Pancreas (tissue), 10 donors: ENCODE results near the gene HS3ST4. TPM values are rescaled to one million over a fixed set of nuclear protein-coding genes. Genes with fewer than 3 reads are reported as not detected.
"Not testable (repeated sequence)": the region's sequence is repeated elsewhere in the genome, so short reads cannot be mapped to it uniquely, and the experiment has no call there.

ENCODE experiments used
- ATAC-seq, 4 donors: fragments of 200-7000 bp; cut with Tn5 transposase; one replicate each; pipeline versions ENCODE4 v1.8.0 to v1.9.1; 2020; ENCODE audit warnings: mild to moderate bottlenecking in 4 of 4, moderate library complexity in 4 of 4
- DNase-seq, 6 donors: peaks; one replicate each; pipeline ENCODE4 v3.0.0-alpha.2; 2020
- FAIRE-seq: peaks from 2 replicates; lab custom pipeline; 2012; peaks lifted over from hg19 to GRCh38; lab: Jason Lieb, UNC
- H3K27ac ChIP-seq, 4 donors: fragments of 200-600 bp; sonication (generic); 1 replicate in 3 of 4; 2 replicates in 1 of 4; pipeline versions ENCODE4 v1.5.0 to v1.8.0; 2020
- H3K27me3 ChIP-seq, 4 donors: fragments of 200-600 bp; one replicate each; pipeline ENCODE4 v1.8.0; 2021
- H3K36me3 ChIP-seq, 3 donors: fragments of 200-600 bp; sonication (generic) in 1 of 3; one replicate each; pipeline versions ENCODE4 v1.5.0 to v1.8.0; 2020 to 2021
- H3K4me1 ChIP-seq, 3 donors: fragments of 200-600 bp; one replicate each; pipeline ENCODE4 v1.8.0; 2021
- H3K4me3 ChIP-seq, 4 donors: fragments of 200-600 bp; sonication (generic) in 2 of 4; one replicate each; pipeline versions ENCODE4 v1.5.0 to v1.8.0; 2020 to 2021
- H3K9me3 ChIP-seq, 4 donors: fragments of 200-600 bp; one replicate each; pipeline ENCODE4 v1.8.0; 2021
- WGBS, 2 donors: extraction: QIAGEN DNeasy Blood & Tissue Kit; methylation state at CpG; one replicate each; pipeline ENCODE4 v1.1.7; 2013; 5-methylcytosine and 5-hydroxymethylcytosine counted together
- intact Hi-C, 3 donors: fragments of 100-400 bp; cut with DNase I; formaldehyde crosslinking; loops; one replicate each; pipeline versions ENCODE4 v1.11.1 to v1.14.2; 2022
- polyA plus RNA-seq, 2 donors: library from polyadenylated mRNA; stranded (reverse); fragments of 200-250 nt; gene quantifications; one replicate each; pipeline ENCODE4 v1.2.3, GENCODE V29; 2013
- total RNA-seq, 6 donors: library from RNA; stranded (reverse); fragmentation: NEBNext Ultra II Directional in 4 of 6; extraction: Animal tissue kit (Norgen Biotek cat#: 25700) in 4 of 6; gene quantifications; one replicate each; pipeline versions ENCODE4 v1.2.1 to v1.2.4, GENCODE V29; 2021 to 2023
- TF ChIP-seq, protein P1 (sequence below), 4 donors: fragments of 200-600 bp; sonication (generic) in 3 of 4; IDR thresholded peaks; one replicate each; pipeline versions ENCODE4 v1.5.0 to v1.8.0; 2021; ENCODE audit warnings: antibody characterized with exemption in 4 of 4
- donor health status: healthy with polysubstance abuse.
- donor health status: DM: no; HTN: no; CAD: no; lungs with moderate emphysema.
- donor health status: DM: no; HTN: no; CAD: no.
- donor health status: control.
- donor health status: control.
- donor health status: Bipolar disorder and iron deficiency.
- donor health status: DM: yes; HTN: yes; CAD: no.
- donor health status: DM: no; HTN: no; CAD: no.
- donor health status: DM: no; HTN: no; CAD: no.
- donor health status: DM: yes; HTN: yes; CAD: no.

HS3ST4 gene
- total and polyA plus RNA-seq, 8 donors = 0.05 to 0.19 TPM; not detected in 6

DNA sequence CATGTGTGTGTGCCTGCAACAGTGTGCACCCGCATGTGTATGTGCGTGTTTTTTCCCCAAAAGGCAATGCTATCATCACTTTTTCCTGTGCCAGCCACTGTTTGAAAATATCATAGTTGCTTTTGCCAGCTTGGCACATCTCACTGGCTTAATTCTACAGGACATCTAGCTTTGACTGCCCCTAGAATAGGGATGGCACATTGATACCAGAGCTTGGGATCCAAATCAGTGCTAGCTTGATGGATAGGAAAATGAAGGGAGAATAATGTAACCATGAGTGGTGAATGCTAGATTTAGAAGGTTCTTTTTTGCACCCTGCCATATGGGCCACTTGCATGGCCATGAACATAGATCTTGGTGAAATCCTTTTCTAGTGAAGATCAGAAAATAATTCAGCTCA, 72.7 kb downstream of the HS3ST4 start:
- Histone ChIP-seq H3K27ac (no peak overlapping the region), H3K4me1 (no peaks in the 10 kb centered on the region), H3K36me3 (no peaks in the 10 kb centered on the region), H3K9me3 (no peaks in the 10 kb centered on the region), H3K27me3 (no peaks in the 10 kb centered on the region), H3K4me3 (no peak overlapping the region)
- FAIRE-seq (no peak), ATAC-seq (no peak), DNase-seq (no peak)
- intact Hi-C loops = no loop called here
- TF ChIP-seq, protein P1, sequence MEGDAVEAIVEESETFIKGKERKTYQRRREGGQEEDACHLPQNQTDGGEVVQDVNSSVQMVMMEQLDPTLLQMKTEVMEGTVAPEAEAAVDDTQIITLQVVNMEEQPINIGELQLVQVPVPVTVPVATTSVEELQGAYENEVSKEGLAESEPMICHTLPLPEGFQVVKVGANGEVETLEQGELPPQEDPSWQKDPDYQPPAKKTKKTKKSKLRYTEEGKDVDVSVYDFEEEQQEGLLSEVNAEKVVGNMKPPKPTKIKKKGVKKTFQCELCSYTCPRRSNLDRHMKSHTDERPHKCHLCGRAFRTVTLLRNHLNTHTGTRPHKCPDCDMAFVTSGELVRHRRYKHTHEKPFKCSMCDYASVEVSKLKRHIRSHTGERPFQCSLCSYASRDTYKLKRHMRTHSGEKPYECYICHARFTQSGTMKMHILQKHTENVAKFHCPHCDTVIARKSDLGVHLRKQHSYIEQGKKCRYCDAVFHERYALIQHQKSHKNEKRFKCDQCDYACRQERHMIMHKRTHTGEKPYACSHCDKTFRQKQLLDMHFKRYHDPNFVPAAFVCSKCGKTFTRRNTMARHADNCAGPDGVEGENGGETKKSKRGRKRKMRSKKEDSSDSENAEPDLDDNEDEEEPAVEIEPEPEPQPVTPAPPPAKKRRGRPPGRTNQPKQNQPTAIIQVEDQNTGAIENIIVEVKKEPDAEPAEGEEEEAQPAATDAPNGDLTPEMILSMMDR (IDR thresholded peaks at IDR 0.05) = no peak
- WGBS, 2 donors = 63 to 81% methylated on average over 2 of the region's 2 CpGs

DNA sequence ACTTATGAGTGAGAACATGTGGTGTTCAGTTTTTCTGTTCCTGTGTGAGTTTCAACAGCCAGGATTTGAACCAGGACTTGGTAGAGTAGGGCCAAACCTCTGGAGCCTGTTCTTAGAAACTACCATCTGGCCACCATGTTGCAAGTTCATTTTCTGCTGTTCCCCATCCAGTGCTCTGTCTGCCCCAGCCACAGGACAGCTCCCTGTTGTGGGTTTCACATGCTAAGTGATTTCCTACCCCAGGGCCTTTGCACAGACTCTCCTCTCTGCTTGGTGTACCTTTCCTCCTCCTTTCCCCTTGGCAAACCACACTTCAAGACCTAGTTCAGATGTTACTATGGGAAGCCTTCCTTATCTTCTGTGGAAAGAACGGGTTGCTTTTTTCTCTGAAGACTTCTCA, 79.5 kb downstream of the HS3ST4 start:
- no peak for FAIRE-seq
- Histone ChIP-seq H3K4me3 (no peak overlapping the region), H3K9me3 (no peaks in the 10 kb centered on the region), H3K27ac (no peak overlapping the region), H3K4me1 (no peaks in the 10 kb centered on the region), H3K27me3 (no peaks in the 10 kb centered on the region), H3K36me3 (no peaks in the 10 kb centered on the region)
- no peak for ATAC-seq
- TF ChIP-seq, protein P1 (IDR thresholded peaks at IDR 0.05) = no peak
- 54 to 57% methylated on average over 1 of the region's 1 CpG for WGBS, 2 donors
- intact Hi-C loops = no loop called here
- DNase-seq = no peak

DNA sequence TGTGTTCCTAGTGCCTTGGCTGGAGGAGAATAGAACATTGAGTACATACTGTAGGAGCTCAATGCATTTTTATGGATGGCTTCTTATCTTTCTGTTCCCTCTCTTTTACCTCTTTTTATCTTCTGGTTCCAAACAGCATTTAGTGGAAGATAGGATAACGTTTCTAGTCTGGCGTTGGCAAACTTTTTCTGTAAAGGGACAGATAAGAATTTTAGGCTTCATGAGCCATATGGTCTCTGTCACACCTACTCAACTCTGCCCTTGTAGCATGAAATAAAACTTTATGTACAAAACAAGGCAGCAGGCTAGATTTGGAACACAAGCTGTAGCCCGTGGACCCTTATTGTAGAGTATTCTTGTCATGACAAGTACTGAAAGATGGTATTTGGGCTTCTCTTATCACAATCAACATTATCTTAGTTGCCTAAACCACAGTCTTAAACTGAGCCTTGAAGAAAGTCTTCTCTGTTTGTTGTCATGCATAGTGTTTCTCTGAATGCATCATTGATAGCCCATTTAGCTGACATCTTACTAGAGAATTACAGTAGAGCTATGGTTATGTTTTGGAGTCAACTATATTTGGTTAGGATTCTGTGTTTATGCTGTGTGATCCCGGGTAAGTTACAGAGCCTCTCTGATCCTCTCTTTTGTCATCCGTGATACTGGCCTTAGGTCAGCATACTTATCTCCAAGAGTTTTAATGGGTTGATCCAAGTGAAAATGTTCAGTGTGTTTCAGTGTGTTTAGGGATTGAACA, 80.2 kb downstream of the HS3ST4 start:
- TF ChIP-seq, protein P1 (IDR thresholded peaks at IDR 0.05) = no peak
- no peak for FAIRE-seq
- intact Hi-C loops = no loop called here
- no peaks in the 10 kb centered on the region for H3K9me3 ChIP-seq
- H3K4me1 ChIP-seq = no peaks in the 10 kb centered on the region
- no peak overlapping the region for H3K27ac ChIP-seq
- DNase-seq = no peak
- 39 to 48% methylated on average over 5 of the region's 5 CpGs for WGBS, 2 donors
- no peaks in the 10 kb centered on the region for H3K27me3 ChIP-seq
- no peak for ATAC-seq
- H3K4me3 ChIP-seq = no peak overlapping the region
- no peaks in the 10 kb centered on the region for H3K36me3 ChIP-seq

DNA sequence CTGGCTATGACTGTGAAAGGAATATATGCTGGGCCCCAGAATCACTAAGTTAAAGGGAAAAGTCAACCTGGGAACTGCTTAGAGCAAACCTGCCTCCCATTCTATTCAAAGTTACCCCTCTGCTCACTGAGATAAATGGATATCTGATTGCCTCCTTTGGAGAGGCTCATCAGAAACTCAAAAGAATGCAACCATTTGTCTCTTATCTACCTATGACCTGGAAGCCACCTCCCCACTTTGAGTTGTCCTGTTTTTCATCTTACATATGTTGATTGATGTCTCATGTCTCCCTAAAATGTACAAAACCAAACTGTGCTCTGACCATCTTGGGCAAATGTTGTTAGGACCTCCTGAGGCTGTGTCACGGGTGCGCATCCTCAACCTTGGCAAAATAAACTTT, 84.5 kb downstream of the HS3ST4 start:
- H3K9me3 ChIP-seq, FAIRE-seq, H3K4me1 ChIP-seq, H3K27ac ChIP-seq, DNase-seq, H3K27me3 ChIP-seq, intact Hi-C loops, ATAC-seq, H3K36me3 ChIP-seq, H3K4me3 ChIP-seq: not testable (repeated sequence)
- WGBS, 2 donors = 83 to 86% methylated on average over 2 of the region's 2 CpGs

DNA sequence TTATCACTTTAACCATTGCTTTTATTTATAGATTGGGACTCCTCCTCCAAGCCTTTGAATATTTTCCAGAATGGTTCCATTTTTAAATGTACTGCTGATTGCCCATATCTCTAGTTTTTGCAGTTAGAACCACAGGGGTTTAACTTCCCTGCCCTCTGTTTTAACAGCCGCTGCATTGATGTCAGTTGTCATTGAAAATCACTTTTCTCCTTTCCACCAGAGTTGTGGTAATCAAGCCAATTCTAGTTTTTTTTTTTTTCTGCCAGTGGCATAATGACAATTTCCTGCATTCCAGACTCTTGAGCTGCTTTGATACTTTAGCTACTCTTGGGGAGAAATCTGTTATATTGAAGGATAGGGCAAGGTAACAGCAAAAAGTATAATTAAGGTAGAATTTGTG, 91.5 kb downstream of the HS3ST4 start:
- no peak for DNase-seq
- whole genome bisulfite sequencing, 2 donors = 27 to 45% methylated on average over 1 of the region's 1 CpG
- intact Hi-C loops = no loop called here
- Histone ChIP-seq H3K9me3 (no peaks in the 10 kb centered on the region), H3K4me3 (no peak overlapping the region), H3K27ac (no peak overlapping the region), H3K4me1 (no peaks in the 10 kb centered on the region), H3K36me3 (no peaks in the 10 kb centered on the region), H3K27me3 (peaks cover 0 to 5% (median 0%) of the 10 kb centered on the region in 4 donors)
- TF ChIP-seq, protein P1 (IDR thresholded peaks at IDR 0.05) = no peak
- no peak for ATAC-seq
- no peak for FAIRE-seq
